ENCODE results near the gene VRK3.

VRK3 gene

GRCh38 chr19:50030937-50031336, 5.8 kb upstream of the VRK3 start:
- DNase-seq (ENCODE audit: low read depth in 2 of 2), result no peak

- DNase-seq (ENCODE audit: low read depth in 2 of 2), result no peak
Observed at GRCh38 chr19:50030225-50030624, 5.1 kb upstream of the VRK3 start.

- DNase-seq (ENCODE audit: low read depth in 2 of 2), result no peak
Observed at GRCh38 chr19:50026550-50026906, 1.4 kb upstream of the VRK3 start.

- DNase-seq (ENCODE audit: low read depth in 2 of 2), result peak; percentile 76 to 84
Observed at GRCh38 chr19:50025794-50026549, 800 bp upstream of the VRK3 start, which contains the start of gene ZNF473. Gene ZNF473, plus strand, starts transcription at chr19:50026005. Its CDS starts 5,078 bp downstream, at chr19:50031083.

GRCh38 chr19:50024719-50025021, 502 bp downstream of the VRK3 start:
- no peak for DNase-seq (ENCODE audit: low read depth in 2 of 2)

GRCh38 chr19:50022823-50023222, 2.3 kb downstream of the VRK3 start:
- no peak for DNase-seq (ENCODE audit: low read depth in 2 of 2)

GRCh38 chr19:50020481-50020880, 4.7 kb downstream of the VRK3 start:
- no peak for DNase-seq (ENCODE audit: low read depth in 2 of 2)

- no peak for DNase-seq (ENCODE audit: low read depth in 2 of 2)
Observed at GRCh38 chr19:50016225-50016807, 8.9 kb downstream of the VRK3 start.

GRCh38 chr19:50008532-50008931, 16.6 kb downstream of the VRK3 start:
- no peak for DNase-seq (ENCODE audit: low read depth in 2 of 2)

- no peak for DNase-seq (ENCODE audit: low read depth in 2 of 2)
Observed at GRCh38 chr19:50007947-50008346, 17.2 kb downstream of the VRK3 start.

- DNase-seq (ENCODE audit: low read depth in 2 of 2), result no peak
Observed at GRCh38 chr19:50007170-50007569, 18.0 kb downstream of the VRK3 start.

GRCh38 chr19:50005428-50005827, 19.7 kb downstream of the VRK3 start:
- no peak for DNase-seq (ENCODE audit: low read depth in 2 of 2)

GRCh38 chr19:50003810-50004419, 21.3 kb downstream of the VRK3 start:
- DNase-seq (ENCODE audit: low read depth in 2 of 2), result peak in 1 of 2 donors; percentile 6

GRCh38 chr19:50003254-50003788, 21.9 kb downstream of the VRK3 start:
- DNase-seq (ENCODE audit: low read depth in 2 of 2), result no peak

GRCh38 chr19:50002386-50002960, 22.7 kb downstream of the VRK3 start:
- no peak for DNase-seq (ENCODE audit: low read depth in 2 of 2)

GRCh38 chr19:50001775-50002174, 23.4 kb downstream of the VRK3 start:
- DNase-seq (ENCODE audit: low read depth in 2 of 2), result no peak

- no peak for DNase-seq (ENCODE audit: low read depth in 2 of 2)
Observed at GRCh38 chr19:50000841-50001557, 24.2 kb downstream of the VRK3 start.

GRCh38 chr19:50000038-50000840, 24.9 kb downstream of the VRK3 start:
- no peak for DNase-seq (ENCODE audit: low read depth in 2 of 2)

GRCh38 chr19:49999371-50000010, 25.7 kb downstream of the VRK3 start:
- DNase-seq (ENCODE audit: low read depth in 2 of 2), result no peak

- DNase-seq (ENCODE audit: low read depth in 2 of 2), result no peak
Observed at GRCh38 chr19:49997709-49998108, 27.5 kb downstream of the VRK3 start.

- no peak for DNase-seq (ENCODE audit: low read depth in 2 of 2)
Observed at GRCh38 chr19:49988433-49988832, 36.7 kb downstream of the VRK3 start.
